Measurements from ENCODE around the gene NUDT14.

The NUDT14 gene

DNA sequence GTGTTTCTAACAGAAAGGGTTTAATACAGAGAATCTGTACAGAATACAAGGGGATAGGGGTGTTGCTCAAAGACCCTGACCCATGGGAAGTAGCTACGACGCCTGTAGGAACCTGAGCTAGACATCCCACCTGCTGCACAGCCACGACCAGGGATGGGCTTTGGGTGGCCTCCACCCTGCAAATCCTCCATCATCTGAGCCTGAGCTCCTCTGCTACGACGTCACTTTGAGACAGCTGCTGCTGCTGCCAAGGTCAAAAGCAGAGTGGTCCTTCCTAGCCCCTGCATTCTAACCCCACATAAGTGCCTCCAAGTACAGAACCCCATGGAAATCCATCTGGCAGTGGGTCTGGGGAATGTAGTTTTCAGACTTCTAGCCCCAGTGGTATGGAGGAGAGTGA is 56.3 kb downstream of the NUDT14 start:
- DNase-seq (ENCODE audit: low read depth): no peak
- no peak overlapping the region for H3K4me3 ChIP-seq (ENCODE audit: low read depth, low read length)
- TF ChIP-seq, protein P1, sequence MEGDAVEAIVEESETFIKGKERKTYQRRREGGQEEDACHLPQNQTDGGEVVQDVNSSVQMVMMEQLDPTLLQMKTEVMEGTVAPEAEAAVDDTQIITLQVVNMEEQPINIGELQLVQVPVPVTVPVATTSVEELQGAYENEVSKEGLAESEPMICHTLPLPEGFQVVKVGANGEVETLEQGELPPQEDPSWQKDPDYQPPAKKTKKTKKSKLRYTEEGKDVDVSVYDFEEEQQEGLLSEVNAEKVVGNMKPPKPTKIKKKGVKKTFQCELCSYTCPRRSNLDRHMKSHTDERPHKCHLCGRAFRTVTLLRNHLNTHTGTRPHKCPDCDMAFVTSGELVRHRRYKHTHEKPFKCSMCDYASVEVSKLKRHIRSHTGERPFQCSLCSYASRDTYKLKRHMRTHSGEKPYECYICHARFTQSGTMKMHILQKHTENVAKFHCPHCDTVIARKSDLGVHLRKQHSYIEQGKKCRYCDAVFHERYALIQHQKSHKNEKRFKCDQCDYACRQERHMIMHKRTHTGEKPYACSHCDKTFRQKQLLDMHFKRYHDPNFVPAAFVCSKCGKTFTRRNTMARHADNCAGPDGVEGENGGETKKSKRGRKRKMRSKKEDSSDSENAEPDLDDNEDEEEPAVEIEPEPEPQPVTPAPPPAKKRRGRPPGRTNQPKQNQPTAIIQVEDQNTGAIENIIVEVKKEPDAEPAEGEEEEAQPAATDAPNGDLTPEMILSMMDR (IDR thresholded peaks at IDR 0.05; ENCODE audit: insufficient read depth, low read depth, low read length, missing control alignments): no peak

DNA sequence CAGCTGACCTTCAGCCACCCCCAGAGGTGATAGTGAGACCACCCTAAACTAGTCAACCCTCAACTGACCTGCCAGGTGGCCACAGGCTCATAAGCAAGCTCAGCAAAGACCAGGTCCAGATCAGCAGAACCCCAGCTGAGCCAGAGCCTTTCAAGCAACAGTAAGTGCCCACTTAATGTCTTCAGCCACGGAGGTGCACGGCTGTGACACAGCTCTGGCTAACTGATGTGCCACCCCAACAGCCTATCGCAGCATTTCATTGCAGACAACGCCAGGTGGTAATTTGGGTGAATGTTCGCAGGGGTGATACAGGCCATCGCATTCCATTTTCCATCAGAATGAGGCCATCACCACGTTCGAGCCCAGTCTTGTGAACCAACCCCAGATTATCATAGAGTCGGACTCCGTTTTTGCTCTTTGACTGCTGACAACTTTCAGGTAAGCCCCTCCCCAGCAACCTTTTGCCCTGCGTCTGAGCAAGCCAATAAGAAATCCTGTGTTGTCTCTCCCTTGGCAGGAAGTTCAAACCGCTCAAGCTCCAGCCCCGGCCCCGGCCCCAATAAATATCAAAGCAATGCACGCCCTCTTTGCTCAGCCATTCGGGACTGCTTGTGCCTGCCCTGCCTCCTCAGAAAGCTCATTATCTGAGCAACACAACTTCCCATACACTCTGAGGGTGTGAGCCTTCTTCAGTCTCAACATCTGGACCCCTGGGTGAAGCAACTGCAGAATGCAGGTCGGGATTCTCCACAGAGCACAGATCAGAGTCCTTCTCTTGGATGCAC is 56.9 kb downstream of the NUDT14 start:
- TF ChIP-seq, protein P1 (IDR thresholded peaks at IDR 0.05; ENCODE audit: insufficient read depth, low read depth, low read length, missing control alignments): no peak
- H3K4me3 ChIP-seq (ENCODE audit: low read depth, low read length): no peak overlapping the region
- DNase-seq (ENCODE audit: low read depth): no peak

DNA sequence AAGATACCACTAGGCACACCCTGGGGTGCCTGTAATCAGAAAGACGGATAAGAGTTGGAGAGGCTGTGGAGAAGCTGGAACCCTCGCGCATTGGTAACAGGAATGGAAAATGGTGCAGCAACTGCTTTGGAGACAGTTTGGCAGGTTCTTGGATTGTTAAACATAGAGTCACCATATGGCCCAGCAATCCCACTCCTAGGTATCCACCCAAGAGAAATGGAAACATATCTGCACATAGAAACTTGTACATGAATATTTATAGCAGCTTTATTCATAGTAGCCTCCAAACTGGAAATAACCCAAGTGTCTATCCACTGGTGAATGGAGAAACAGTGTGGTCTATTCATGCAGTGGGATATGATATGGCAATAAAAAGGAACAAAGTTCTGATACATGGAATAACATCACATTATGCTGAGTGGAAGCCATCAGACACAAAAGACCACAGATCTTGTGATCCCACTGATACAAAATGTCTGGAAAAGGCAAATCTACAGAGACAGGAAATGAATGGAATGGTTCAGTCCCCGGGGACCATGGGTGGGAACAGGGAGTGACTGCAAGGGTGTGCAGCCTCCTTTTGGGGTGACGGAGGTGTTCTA is 57.9 kb downstream of the NUDT14 start:
- no peak overlapping the region for H3K4me3 ChIP-seq (ENCODE audit: low read depth, low read length)
- TF ChIP-seq, protein P1 (IDR thresholded peaks at IDR 0.05; ENCODE audit: insufficient read depth, low read depth, low read length, missing control alignments): no peak
- no peak for DNase-seq (ENCODE audit: low read depth)
